GM10248 (cell line): Measurements from ENCODE around the gene ZNF317.
A peak's percentile ranks its signal among the peaks of the same experiment; 100 is the strongest.
"Not testable (repeated sequence)": the region's sequence is repeated elsewhere in the genome, so short reads cannot be mapped to it uniquely, and the experiment has no call there.

ENCODE experiments used
- CTCF ChIA-PET: fragments of 300-600 bp; sonication (Branson Sonifier 250); formaldehyde crosslinking; extraction: SDS; loops from one replicate; lab custom pipeline; 2021; ENCODE audit warnings: antibody characterized with exemption; lab: Yijun Ruan, JAX
- POLR2A ChIA-PET: fragments of 350-650 bp; sonication (Branson Sonifier 250); formaldehyde crosslinking; extraction: SDS; loops from one replicate; lab custom pipeline; 2020; ENCODE audit warnings: antibody characterized with exemption; lab: Yijun Ruan, JAX
- DNase-seq: peaks from one replicate; pipeline ENCODE4 v3.0.0; 2012; ENCODE audit errors: extremely low spot score
- TF ChIP-seq, protein P1 (sequence below): IDR thresholded peaks from 2 replicates; pipeline ENCODE4 v1.5.1; 2012; ENCODE audit warnings: mild to moderate bottlenecking, low read depth; ENCODE audit errors: extremely low read depth, missing control alignments, control extremely low read depth

Gene ZNF317

DNA sequence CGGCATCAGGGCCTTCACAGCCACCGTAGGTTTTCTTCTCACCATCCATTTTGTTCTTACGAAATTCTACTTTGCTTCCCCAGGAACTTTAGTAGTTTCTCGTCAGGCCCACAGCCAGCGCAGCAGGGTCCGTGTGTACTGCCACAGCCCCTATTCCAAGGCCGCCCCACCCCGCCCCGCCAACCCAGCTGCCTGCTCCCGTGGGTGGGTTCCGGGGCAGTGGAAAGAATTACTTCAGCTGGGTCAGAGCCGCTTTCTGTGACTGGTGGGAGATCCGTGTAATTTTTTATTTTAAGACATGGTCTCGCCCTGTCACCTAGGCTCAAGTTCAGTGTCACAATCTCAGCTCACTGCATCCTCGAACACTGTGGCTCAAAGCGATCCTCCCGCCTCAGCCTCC is 42.8 kb downstream of the ZNF317 start:
- TF ChIP-seq, protein P1, sequence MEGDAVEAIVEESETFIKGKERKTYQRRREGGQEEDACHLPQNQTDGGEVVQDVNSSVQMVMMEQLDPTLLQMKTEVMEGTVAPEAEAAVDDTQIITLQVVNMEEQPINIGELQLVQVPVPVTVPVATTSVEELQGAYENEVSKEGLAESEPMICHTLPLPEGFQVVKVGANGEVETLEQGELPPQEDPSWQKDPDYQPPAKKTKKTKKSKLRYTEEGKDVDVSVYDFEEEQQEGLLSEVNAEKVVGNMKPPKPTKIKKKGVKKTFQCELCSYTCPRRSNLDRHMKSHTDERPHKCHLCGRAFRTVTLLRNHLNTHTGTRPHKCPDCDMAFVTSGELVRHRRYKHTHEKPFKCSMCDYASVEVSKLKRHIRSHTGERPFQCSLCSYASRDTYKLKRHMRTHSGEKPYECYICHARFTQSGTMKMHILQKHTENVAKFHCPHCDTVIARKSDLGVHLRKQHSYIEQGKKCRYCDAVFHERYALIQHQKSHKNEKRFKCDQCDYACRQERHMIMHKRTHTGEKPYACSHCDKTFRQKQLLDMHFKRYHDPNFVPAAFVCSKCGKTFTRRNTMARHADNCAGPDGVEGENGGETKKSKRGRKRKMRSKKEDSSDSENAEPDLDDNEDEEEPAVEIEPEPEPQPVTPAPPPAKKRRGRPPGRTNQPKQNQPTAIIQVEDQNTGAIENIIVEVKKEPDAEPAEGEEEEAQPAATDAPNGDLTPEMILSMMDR, result no peak
- ChIA-PET CTCF (interaction anchor here (0.9 kb wide), 1 partner anchor 11 kb away, joined by 3 read pairs; no protein-coding TSS in a partner anchor), POLR2A (no interaction called here)
- DNase-seq, result no peak

DNA sequence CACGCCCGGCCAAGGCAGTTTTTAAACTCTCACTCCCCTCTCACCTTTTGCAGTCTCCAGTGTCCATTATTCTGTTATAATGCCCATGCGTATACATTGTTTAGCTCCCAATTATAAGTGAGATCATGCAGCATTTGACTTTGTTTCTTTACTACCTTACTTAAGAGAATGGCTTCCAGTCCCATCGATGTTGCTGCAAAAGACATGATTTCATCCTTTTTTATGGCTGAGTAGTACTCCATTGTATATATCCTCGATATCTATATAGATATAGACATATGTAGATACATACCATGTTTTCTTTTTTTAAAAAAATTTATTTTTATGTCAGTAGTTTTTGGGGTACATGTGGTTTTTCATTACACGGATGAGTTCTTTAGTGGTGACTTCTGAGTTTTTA is 47.0 kb downstream of the ZNF317 start:
- CTCF ChIA-PET, result no interaction called here
- no peak for DNase-seq
- POLR2A ChIA-PET, result no interaction called here
- TF ChIP-seq, protein P1, result no peak

- TF ChIP-seq, protein P1, result no peak
- DNase-seq, result no peak
- POLR2A ChIA-PET, result no interaction called here
- CTCF ChIA-PET, result interaction anchor here (1.4 to 1.8 kb wide), 3 partner anchors 9 to 16 kb away, joined by 4 to 6 read pairs (median 5); no protein-coding TSS in a partner anchor
Observed at GRCh38 chr19:9189535-9189934, 49.3 kb downstream of the ZNF317 start.

DNA sequence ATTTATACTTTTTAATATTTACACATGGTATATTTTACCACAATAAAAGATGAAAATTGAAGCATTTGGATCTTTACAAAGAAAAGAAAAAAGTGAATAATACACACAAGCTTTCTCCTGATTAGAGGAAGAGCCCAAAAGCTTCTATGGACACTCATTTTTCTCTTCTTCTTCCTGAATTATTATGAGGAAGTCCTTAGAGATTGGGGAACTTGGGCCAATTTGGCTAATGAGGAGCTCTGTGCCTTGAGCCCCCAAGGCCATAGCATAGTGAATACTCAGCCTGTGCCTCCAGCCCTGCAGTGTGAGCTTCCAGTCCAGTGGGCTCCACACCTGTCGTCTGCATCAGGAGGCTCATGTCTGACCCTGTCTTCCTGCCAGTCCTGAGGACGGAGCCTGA is 57.8 kb downstream of the ZNF317 start:
- DNase-seq, POLR2A ChIA-PET: not testable (repeated sequence)
- CTCF ChIA-PET, result interaction anchor here (0.7 to 1.4 kb wide), 2 partner anchors 9 kb away, joined by 3 to 4 read pairs; no protein-coding TSS in a partner anchor

DNA sequence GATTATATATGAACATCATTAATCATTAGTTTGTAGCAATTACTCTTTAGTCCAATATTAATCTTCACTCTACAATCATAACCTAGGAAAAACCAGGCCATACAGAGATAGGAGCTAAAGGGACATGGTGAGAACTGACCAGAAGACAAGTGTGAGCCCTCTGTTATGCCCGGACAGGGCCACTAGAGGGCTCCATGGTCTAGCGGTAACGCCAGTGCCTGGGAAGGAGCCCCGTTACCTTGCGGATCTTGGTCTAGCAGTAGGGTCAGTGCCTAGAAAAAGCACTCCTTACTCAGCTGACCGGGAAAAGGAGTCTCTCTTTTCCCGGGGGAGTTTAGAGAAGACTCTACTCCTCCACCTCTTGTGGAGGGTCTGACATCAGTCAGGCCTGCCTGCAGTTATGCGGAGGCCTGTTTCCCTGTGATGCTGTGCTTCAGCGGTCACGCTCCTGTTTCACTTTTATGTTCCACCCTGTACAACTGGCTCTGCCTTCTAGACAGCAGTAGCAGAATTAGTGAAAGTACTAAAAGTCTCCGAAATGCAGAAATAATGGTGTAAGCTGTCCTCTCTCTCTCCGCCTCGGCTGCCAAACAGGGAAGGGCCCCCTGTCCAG is 65.4 kb downstream of the ZNF317 start:
- CTCF ChIA-PET, result interaction anchor here (0.5 to 2.6 kb wide), 24 partner anchors 9 to 822 kb away, joined by 3 to 19 read pairs (median 3); partner anchors contain the start of genes ZNF121, ZNF699 and ZNF846
- peak; percentile 47 for DNase-seq
- TF ChIP-seq, protein P1, result peak; percentile 97
- POLR2A ChIA-PET, result no interaction called here
